ENCODE measurements around the gene BACH2. TPM values are rescaled to one million over a fixed set of nuclear protein-coding genes. Genes with fewer than 3 reads are reported as not detected.

Gene BACH2
- total RNA-seq, 1 donor from 2014 or later, result 7.8 TPM

GRCh38 chr6:90107371-90107770 is 189.3 kb downstream of the BACH2 start:
- H3K4me1 Mint-ChIP-seq (ENCODE audit: low read depth), result peaks cover 8% of the 10 kb centered on the region
- TF ChIP-seq CTCF (IDR thresholded peaks at IDR 0.05), result no peak
- H3K4me3 Mint-ChIP-seq (ENCODE audit: unreplicated experiment), result no peak overlapping the region
- peaks cover under 1% of the 10 kb centered on the region for H3K9me3 Mint-ChIP-seq (ENCODE audit: low read depth)
- H3K27me3 Mint-ChIP-seq (ENCODE audit: low read depth), result no peaks in the 10 kb centered on the region
- H3K36me3 Mint-ChIP-seq (ENCODE audit: low read depth), result no peaks in the 10 kb centered on the region
- no peak for DNase-seq (ENCODE audit: low spot score)
- no peak overlapping the region for H3K27ac Mint-ChIP-seq (ENCODE audit: unreplicated experiment)

- Mint-ChIP-seq H3K4me1 (ENCODE audit: low read depth) (peaks cover 8% of the 10 kb centered on the region), H3K4me3 (ENCODE audit: unreplicated experiment) (no peak overlapping the region), H3K27me3 (ENCODE audit: low read depth) (no peaks in the 10 kb centered on the region), H3K9me3 (ENCODE audit: low read depth) (no peaks in the 10 kb centered on the region), H3K27ac (ENCODE audit: unreplicated experiment) (no peak overlapping the region), H3K36me3 (ENCODE audit: low read depth) (no peaks in the 10 kb centered on the region)
- no peak for DNase-seq (ENCODE audit: low spot score)
- no peak for TF ChIP-seq CTCF (IDR thresholded peaks at IDR 0.05)
These were observed 190.2 kb downstream of the BACH2 start for GRCh38 chr6:90106449-90106848.

GRCh38 chr6:90105506-90106170 is 191.0 kb downstream of the BACH2 start:
- no peak for DNase-seq (ENCODE audit: low spot score)
- H3K27me3 Mint-ChIP-seq (ENCODE audit: low read depth), result no peaks in the 10 kb centered on the region
- no peak overlapping the region for H3K27ac Mint-ChIP-seq (ENCODE audit: unreplicated experiment)
- H3K4me3 Mint-ChIP-seq (ENCODE audit: unreplicated experiment), result no peak overlapping the region
- no peaks in the 10 kb centered on the region for H3K9me3 Mint-ChIP-seq (ENCODE audit: low read depth)
- H3K36me3 Mint-ChIP-seq (ENCODE audit: low read depth), result no peaks in the 10 kb centered on the region
- TF ChIP-seq CTCF (IDR thresholded peaks at IDR 0.05), result no peak
- peaks cover 8% of the 10 kb centered on the region for H3K4me1 Mint-ChIP-seq (ENCODE audit: low read depth)

GRCh38 chr6:90103056-90103800 is 193.4 kb downstream of the BACH2 start:
- no peak for DNase-seq (ENCODE audit: low spot score)
- Mint-ChIP-seq H3K9me3 (ENCODE audit: low read depth) (no peaks in the 10 kb centered on the region), H3K36me3 (ENCODE audit: low read depth) (no peaks in the 10 kb centered on the region), H3K4me1 (ENCODE audit: low read depth) (peaks cover 15% of the 10 kb centered on the region), H3K27me3 (ENCODE audit: low read depth) (no peaks in the 10 kb centered on the region), H3K27ac (ENCODE audit: unreplicated experiment) (peak overlapping the region; percentile 25), H3K4me3 (ENCODE audit: unreplicated experiment) (peak overlapping the region; percentile 26)
- no peak for TF ChIP-seq CTCF (IDR thresholded peaks at IDR 0.05)

GRCh38 chr6:90101403-90101802 is 195.2 kb downstream of the BACH2 start:
- H3K9me3 Mint-ChIP-seq (ENCODE audit: low read depth), result no peaks in the 10 kb centered on the region
- no peak overlapping the region for H3K27ac Mint-ChIP-seq (ENCODE audit: unreplicated experiment)
- H3K36me3 Mint-ChIP-seq (ENCODE audit: low read depth), result no peaks in the 10 kb centered on the region
- no peak for TF ChIP-seq CTCF (IDR thresholded peaks at IDR 0.05)
- H3K4me3 Mint-ChIP-seq (ENCODE audit: unreplicated experiment), result no peak overlapping the region
- peaks cover 34% of the 10 kb centered on the region for H3K4me1 Mint-ChIP-seq (ENCODE audit: low read depth)
- no peaks in the 10 kb centered on the region for H3K27me3 Mint-ChIP-seq (ENCODE audit: low read depth)
- DNase-seq (ENCODE audit: low spot score), result no peak

Data from chondrocyte (in vitro differentiated cells).